Gastroesophageal sphincter (tissue), 3 donors: ENCODE measurements around the gene F13B.

ENCODE experiments used
- EP300 ChIP-seq: sonication (generic); formaldehyde crosslinking; IDR thresholded peaks from one replicate; pipeline ENCODE4 v1.6.1; 2017; ENCODE audit warnings: antibody characterized with exemption, mild to moderate bottlenecking
- POLR2A ChIP-seq, 2 donors: fragments of 450-650 bp; IDR thresholded peaks; one replicate each; pipeline ENCODE4 v1.6.1; 2017; ENCODE audit warnings: antibody characterized with exemption in 2 of 2, mild to moderate bottlenecking in 2 of 2, moderate library complexity in 1 of 2
- POLR2AphosphoS5 ChIP-seq: sonication (generic); formaldehyde crosslinking; IDR thresholded peaks from one replicate; pipeline ENCODE4 v1.6.1; 2017; ENCODE audit warnings: antibody characterized with exemption
- TF ChIP-seq, protein P1 (sequence below), 4 experiments: fragments of 200-600 bp in 2 of 4; fragments of 450-650 bp in 2 of 4; sonication (generic) in 1 of 4; IDR thresholded peaks; one replicate each; pipeline ENCODE4 v1.5.1; 2017 to 2019; ENCODE audit warnings: antibody characterized with exemption in 4 of 4, mild to moderate bottlenecking in 2 of 4, moderate library complexity in 2 of 4

DNA sequence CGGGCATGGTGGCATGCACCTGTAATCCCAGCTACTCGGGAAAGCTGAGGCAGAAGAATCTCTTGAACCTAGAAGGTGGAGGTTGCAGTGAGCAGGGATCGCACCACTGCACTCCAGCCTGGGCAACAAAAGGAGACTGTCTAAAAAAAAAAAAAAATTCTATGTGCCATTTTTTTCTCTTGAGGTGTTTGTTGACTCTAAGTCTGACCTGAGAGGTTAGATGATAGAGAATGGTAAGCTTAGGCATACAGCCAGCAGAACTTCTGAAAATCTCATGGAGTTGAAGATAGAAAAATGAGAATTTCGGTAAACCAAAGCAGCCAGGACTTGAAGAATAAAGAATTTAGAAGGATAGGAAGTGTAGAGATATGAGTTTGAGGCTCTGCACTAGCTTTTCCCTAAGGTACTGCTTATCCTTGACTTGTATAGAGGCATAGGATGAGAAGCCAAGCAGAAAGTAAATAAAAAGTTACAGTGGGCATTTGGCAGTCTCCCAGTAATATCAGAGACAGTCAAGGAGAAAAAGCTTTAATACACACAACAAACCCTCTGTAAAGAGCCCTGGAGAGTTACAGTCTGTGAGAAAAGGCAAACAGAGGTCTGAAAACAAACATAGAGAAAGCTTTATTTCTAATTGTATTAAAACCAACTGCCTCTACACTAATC is 24.3 kb downstream of the F13B start:
- TF ChIP-seq POLR2AphosphoS5 (no peak), EP300 (no peak), POLR2A (IDR thresholded peaks at IDR 0.05) (no peak)
- TF ChIP-seq, protein P1, sequence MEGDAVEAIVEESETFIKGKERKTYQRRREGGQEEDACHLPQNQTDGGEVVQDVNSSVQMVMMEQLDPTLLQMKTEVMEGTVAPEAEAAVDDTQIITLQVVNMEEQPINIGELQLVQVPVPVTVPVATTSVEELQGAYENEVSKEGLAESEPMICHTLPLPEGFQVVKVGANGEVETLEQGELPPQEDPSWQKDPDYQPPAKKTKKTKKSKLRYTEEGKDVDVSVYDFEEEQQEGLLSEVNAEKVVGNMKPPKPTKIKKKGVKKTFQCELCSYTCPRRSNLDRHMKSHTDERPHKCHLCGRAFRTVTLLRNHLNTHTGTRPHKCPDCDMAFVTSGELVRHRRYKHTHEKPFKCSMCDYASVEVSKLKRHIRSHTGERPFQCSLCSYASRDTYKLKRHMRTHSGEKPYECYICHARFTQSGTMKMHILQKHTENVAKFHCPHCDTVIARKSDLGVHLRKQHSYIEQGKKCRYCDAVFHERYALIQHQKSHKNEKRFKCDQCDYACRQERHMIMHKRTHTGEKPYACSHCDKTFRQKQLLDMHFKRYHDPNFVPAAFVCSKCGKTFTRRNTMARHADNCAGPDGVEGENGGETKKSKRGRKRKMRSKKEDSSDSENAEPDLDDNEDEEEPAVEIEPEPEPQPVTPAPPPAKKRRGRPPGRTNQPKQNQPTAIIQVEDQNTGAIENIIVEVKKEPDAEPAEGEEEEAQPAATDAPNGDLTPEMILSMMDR (IDR thresholded peaks at IDR 0.05): no peak
